ENCODE results near the gene CCDC91. TPM values are rescaled to one million over a fixed set of nuclear protein-coding genes. Genes with fewer than 3 reads are reported as not detected.

Gene CCDC91
- total and polyA plus RNA-seq, 2 experiments from 2014 or later: 13.9 to 25.5 TPM

DNA sequence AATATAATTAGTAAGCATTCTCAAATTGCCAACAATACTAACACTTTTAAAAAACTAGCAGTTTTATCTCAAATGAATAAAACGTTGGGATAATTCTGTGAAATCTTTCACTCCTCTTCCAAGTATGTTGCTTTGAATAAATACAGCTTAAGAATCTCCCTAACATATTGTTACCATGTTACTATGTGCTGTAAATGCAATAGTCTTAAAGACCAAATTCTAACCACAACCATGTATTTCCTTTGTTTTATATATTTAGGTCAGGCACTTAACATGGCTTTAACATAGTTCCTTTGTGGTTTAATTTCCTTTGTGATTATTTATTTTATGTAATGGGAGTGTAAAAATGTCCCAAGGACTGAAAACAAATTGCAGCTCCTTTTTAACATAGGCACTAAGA lies 33.9 kb upstream of the CCDC91 start:
- no peak overlapping the region for H3K4me3 ChIP-seq
- no peak for DNase-seq (ENCODE audit: low read depth in 1 of 2, low spot score in 1 of 2)
- no peak overlapping the region for H3K27ac ChIP-seq
- TF ChIP-seq, protein P1, sequence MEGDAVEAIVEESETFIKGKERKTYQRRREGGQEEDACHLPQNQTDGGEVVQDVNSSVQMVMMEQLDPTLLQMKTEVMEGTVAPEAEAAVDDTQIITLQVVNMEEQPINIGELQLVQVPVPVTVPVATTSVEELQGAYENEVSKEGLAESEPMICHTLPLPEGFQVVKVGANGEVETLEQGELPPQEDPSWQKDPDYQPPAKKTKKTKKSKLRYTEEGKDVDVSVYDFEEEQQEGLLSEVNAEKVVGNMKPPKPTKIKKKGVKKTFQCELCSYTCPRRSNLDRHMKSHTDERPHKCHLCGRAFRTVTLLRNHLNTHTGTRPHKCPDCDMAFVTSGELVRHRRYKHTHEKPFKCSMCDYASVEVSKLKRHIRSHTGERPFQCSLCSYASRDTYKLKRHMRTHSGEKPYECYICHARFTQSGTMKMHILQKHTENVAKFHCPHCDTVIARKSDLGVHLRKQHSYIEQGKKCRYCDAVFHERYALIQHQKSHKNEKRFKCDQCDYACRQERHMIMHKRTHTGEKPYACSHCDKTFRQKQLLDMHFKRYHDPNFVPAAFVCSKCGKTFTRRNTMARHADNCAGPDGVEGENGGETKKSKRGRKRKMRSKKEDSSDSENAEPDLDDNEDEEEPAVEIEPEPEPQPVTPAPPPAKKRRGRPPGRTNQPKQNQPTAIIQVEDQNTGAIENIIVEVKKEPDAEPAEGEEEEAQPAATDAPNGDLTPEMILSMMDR (IDR thresholded peaks at IDR 0.05; ENCODE audit: low read depth, low read length): no peak
- no peaks in the 10 kb centered on the region for H3K4me1 ChIP-seq (ENCODE audit: low read depth)
- no peaks in the 10 kb centered on the region for H3K36me3 ChIP-seq
- H3K27me3 ChIP-seq: no peaks in the 10 kb centered on the region
- H3K9me3 ChIP-seq (ENCODE audit: low read depth): no peaks in the 10 kb centered on the region

DNA sequence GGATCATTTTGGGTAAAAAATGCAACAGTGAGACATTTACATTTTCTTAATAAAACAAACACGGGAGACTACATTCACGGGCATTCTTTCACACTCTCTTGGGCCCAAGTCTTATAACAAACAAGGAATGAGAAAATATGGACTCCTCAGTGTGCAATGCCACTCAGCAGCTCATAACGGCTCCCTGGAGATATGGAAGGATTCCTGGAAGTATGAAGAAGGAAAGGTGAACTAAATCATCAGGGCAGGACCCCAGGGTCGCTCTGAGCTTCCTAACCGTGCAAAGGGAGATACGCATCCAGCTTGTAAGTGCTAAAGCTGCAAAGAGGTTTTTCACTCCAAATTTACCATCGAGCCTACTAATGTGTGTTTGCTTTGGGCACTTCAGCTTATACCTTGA lies 33.5 kb upstream of the CCDC91 start:
- H3K36me3 ChIP-seq: no peaks in the 10 kb centered on the region
- TF ChIP-seq, protein P1 (IDR thresholded peaks at IDR 0.05; ENCODE audit: low read depth, low read length): no peak
- no peaks in the 10 kb centered on the region for H3K27me3 ChIP-seq
- H3K9me3 ChIP-seq (ENCODE audit: low read depth): no peaks in the 10 kb centered on the region
- no peak overlapping the region for H3K4me3 ChIP-seq
- DNase-seq (ENCODE audit: low read depth in 1 of 2, low spot score in 1 of 2): no peak
- no peaks in the 10 kb centered on the region for H3K4me1 ChIP-seq (ENCODE audit: low read depth)
- no peak overlapping the region for H3K27ac ChIP-seq

DNA sequence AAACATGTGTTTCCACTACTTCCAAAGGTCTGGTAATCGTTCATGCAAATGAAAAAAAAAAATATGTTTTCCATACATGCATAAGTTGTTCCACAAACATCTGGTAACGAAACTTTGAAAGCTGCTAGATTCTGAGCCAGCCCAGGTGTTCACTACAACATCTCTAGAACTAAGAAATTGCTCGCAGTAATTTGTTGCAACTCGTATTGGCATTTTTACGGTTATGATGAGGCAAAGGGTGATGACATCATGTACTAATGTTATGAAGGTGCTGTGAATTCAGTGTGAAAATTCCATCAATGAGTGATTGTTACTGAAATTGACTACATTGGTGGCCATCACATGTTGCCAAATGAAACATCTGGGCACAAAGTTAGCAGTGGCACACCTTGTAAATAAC lies 31.9 kb upstream of the CCDC91 start:
- H3K4me3 ChIP-seq: no peak overlapping the region
- no peaks in the 10 kb centered on the region for H3K27me3 ChIP-seq
- H3K4me1 ChIP-seq (ENCODE audit: low read depth): no peaks in the 10 kb centered on the region
- no peaks in the 10 kb centered on the region for H3K36me3 ChIP-seq
- no peaks in the 10 kb centered on the region for H3K9me3 ChIP-seq (ENCODE audit: low read depth)
- H3K27ac ChIP-seq: no peak overlapping the region
- DNase-seq (ENCODE audit: low read depth in 1 of 2, low spot score in 1 of 2): no peak
- TF ChIP-seq, protein P1 (IDR thresholded peaks at IDR 0.05; ENCODE audit: low read depth, low read length): no peak

DNA sequence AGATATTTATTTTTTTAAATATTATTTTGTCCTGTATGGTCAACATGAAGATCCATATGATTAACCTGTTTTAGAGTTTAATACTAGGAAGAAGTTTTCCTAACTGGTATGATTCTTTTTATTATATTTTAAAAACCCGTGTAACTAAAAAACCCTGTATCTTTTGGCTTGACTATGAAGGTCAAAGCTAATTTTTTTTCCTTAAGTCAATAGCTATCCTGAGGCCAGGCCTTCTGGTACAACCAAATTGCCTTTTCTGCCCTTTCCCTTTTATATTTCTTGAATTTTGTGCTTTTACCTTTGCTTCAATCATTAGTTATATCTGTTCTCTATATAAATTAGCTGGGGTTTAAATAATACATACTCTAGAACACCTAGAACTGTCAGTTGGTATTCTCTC lies 30.6 kb upstream of the CCDC91 start:
- Histone ChIP-seq H3K27me3 (no peaks in the 10 kb centered on the region), H3K27ac (no peak overlapping the region), H3K4me3 (no peak overlapping the region), H3K4me1 (ENCODE audit: low read depth) (no peaks in the 10 kb centered on the region), H3K36me3 (no peaks in the 10 kb centered on the region), H3K9me3 (ENCODE audit: low read depth) (no peaks in the 10 kb centered on the region)
- TF ChIP-seq, protein P1 (IDR thresholded peaks at IDR 0.05; ENCODE audit: low read depth, low read length): no peak
- no peak for DNase-seq (ENCODE audit: low read depth in 1 of 2, low spot score in 1 of 2)

DNA sequence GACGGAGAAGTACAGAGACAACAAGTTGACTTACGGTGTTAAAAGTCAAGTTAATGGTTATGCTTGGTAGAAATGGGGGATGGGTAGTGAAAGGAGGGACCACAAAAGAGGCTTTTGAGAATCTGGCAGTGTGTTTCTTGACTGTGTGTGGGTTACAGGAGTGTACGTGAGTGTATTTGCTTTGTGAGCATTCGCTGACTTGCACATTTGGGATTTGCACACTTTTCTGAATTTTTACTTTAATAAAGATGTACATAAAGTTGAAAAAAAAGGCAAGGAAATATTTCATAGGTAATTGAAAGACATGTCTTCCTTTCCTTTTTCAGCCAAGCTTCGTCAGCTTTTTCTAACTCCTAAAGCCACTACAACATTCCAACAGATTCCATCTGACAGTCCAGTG lies 28.6 kb upstream of the CCDC91 start:
- H3K27me3 ChIP-seq: no peaks in the 10 kb centered on the region

More for the DNA sequence above, 28.6 kb upstream of the CCDC91 start:
- Histone ChIP-seq H3K9me3 (ENCODE audit: low read depth) (no peaks in the 10 kb centered on the region), H3K4me3 (no peak overlapping the region), H3K36me3 (no peaks in the 10 kb centered on the region), H3K4me1 (ENCODE audit: low read depth) (no peaks in the 10 kb centered on the region), H3K27ac (no peak overlapping the region)
- TF ChIP-seq, protein P1 (IDR thresholded peaks at IDR 0.05; ENCODE audit: low read depth, low read length): no peak
- DNase-seq (ENCODE audit: low read depth in 1 of 2, low spot score in 1 of 2): no peak
